HG03571 (cell line): ENCODE measurements around the gene CDC26.
"Not testable (repeated sequence)": the region's sequence is repeated elsewhere in the genome, so short reads cannot be mapped to it uniquely, and the experiment has no call there.

Experiments
- ATAC-seq: cut with Tn5 transposase; IDR thresholded peaks from one replicate; pipeline ENCODE4 v1.9.1; 2021; ENCODE audit not compliant: unreplicated experiment

CDC26 gene

DNA sequence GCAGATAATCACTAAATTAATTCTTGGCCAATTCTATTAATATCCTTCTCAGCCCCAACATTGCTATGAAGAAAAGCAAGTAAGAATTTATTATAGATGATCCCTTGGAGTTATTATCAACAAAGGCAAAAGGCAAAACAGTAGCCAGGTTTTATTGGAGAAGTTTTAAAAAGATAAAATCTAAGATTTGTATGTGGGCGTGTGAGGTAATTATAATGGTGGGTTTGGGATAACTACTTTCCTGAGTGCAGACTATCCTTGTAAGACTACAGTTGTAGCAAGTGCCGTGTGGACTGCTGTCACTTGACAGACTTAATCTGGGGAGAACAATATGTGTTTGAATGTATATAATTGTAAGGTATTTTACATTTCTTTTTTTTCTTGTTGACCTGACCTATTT lies 30.8 kb downstream of the CDC26 start:
- ATAC-seq = no peak

DNA sequence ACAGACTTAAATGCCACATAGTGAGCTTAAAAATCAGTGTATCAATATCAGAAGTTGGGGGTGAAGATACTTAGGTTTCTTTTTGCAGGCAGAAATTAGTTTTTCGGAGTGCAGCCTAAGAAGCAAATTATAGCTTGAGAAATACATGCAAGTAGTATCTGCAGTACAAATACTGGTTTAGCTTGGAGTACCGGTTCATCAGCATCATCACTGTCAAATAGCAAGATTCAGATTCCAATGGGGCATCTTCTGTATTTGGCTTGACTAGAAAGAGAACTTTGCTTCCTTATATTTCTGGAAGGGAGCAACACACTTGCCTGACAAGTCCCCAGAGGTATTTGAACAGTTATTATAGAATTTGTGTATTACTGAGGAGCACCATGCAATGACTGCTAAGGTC lies 34.2 kb downstream of the CDC26 start:
- no peak for ATAC-seq

- ATAC-seq = no peak
Measured at GRCh38 chr9:113238859-113239232, 36.5 kb downstream of the CDC26 start.

GRCh38 chr9:113238202-113238858 lies 37.0 kb downstream of the CDC26 start:
- ATAC-seq = no peak

- ATAC-seq = no peak
Measured at GRCh38 chr9:113237026-113237425, 38.3 kb downstream of the CDC26 start.

DNA sequence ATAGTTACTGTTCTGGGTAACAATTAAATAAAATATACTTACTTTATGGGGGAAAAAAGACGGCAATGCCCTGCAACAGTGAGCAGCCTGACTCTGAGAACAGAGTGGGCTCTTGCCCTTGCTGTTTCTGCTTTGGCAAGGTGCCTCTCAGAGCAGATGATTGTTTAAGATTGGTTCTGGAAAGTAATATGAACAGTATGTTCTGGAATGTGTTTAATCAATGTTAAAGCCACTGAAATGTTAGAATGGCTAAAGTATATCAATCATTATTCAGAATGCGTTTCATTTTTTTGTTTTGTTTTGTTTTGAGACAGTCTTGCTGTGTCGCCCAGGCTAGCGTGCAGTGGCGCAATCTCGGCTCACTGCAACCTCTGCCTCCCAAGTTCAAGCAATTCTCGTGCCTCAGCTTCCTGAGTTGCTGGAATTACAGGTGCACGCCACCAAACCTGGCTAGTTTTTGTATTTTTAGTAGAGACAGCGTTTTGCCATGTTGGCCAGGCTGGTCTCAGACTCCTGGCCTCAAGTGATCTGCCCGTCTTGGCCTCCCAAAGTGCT lies 39.6 kb downstream of the CDC26 start:
- ATAC-seq = not testable (repeated sequence)

- ATAC-seq = no peak
Measured at GRCh38 chr9:113231701-113232100, 43.7 kb downstream of the CDC26 start.

GRCh38 chr9:113228130-113228665 lies 47.2 kb downstream of the CDC26 start:
- ATAC-seq = no peak

GRCh38 chr9:113227436-113227835 lies 47.9 kb downstream of the CDC26 start:
- ATAC-seq = no peak

DNA sequence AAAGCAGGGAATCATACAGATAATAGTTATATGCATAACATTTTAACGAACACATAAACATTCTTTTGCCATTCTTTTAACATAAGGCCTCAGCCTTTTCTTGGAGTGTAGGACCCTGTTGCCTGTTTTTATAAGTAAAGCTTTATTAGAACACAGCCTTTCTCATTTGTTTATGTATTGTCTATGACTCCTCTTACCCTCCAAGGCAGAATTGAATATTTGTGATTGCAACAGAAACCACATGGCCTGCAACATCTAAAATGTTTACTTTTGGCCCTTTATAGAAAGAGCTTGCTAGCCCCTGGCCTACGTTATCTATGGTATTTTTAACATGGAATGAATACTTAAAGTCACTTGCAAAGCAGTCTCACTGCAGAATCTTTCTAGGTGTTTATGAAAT lies 51.4 kb downstream of the CDC26 start:
- no peak for ATAC-seq

DNA sequence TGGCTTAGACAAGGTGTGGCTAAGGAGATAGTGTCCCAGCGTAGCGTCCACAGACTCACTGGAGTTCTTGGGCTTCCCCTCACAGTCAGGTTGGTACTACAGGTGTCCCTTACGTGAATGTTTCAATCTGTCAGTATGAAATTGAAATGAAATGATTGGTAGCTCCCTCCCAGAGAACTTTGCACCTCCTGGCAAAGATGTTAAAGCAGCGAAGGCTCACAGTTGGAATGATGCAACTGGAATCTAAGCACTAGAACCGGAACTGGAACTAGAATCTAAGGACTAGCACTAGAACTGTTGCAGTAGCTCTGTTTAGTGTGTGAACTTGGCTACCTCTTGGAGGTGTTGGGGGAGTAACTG lies 52.9 kb downstream of the CDC26 start:
- no peak for ATAC-seq

- ATAC-seq = no peak
Measured at GRCh38 chr9:113221800-113222481, 53.4 kb downstream of the CDC26 start.

DNA sequence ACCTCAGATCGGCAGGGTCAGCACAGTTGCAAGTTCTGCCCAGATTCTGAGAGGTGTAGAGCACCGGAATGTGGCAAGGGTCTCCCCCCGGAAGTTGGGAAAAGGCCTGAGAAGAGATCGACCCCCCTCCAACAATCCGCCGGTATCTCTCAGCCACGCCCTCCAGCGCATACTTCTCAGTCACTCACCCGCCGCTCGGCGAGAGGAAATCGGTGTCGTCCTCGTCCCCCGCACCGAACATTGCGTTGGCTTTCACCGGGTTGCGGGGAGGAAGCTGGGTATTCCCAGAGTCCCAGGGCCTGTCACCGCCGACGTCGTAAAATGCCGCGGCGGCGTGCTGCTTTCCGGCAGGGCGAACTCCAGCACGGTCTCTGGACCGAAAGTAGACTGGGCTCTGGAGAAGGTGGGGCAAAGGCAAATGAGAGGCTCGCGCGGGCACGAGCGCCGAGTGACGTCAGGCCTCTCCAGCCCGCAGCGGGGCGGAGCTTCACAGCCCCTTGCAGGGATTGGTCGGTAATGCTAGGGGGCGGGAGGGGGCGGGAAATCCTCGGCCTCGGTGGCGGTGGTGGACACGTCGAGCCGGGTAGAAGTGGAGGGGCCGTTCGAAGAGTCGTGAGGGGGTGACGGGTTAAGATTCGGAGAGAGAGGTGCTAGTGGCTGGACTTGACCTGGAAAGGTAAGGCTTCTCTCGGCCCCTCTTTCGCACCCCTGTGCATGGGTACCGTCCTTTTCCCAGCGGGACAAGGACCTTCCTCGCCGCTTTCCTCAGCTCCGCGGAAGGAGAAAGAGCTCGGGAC lies 54.2 kb downstream of the CDC26 start, which contains the start of the genes FKBP15 and SLC31A1:
FKBP15 (minus strand) TSS at position 275 of the 797 bp plus-strand sequence; CDS start at position 241, 34 bp downstream.
SLC31A1 (plus strand) TSS at position 542 of the 797 bp plus-strand sequence. CDS start 34,605 bp downstream, outside the sequence.
- ATAC-seq = peak; percentile 81

DNA sequence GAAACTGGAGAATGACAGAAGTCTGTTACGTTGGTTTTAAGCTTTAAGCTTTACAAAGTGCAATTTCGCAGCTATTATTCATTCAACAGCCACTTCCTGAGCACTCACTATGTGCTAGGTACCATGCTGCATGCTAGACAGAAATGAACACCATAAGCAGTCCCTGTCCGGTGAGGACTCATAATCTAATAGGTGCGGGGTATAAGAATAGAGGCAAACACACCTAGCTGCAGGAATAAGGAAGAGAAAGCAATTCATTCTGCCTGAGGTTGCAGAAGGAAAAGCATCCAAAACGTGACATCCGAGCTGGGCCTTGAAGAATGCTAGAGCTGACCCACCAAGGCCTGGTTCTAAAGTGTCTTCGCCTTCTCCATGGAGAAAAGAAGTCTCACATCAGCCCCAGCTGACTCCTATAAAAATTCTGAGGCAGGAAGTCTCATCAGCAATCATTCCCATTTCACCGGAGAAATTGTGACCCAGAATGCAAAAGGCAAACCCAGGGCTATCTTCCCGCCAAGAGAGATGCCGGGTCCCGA lies 54.8 kb downstream of the CDC26 start:
- no peak for ATAC-seq

GRCh38 chr9:113219969-113220368 lies 55.4 kb downstream of the CDC26 start:
- peak; percentile 51 for ATAC-seq

DNA sequence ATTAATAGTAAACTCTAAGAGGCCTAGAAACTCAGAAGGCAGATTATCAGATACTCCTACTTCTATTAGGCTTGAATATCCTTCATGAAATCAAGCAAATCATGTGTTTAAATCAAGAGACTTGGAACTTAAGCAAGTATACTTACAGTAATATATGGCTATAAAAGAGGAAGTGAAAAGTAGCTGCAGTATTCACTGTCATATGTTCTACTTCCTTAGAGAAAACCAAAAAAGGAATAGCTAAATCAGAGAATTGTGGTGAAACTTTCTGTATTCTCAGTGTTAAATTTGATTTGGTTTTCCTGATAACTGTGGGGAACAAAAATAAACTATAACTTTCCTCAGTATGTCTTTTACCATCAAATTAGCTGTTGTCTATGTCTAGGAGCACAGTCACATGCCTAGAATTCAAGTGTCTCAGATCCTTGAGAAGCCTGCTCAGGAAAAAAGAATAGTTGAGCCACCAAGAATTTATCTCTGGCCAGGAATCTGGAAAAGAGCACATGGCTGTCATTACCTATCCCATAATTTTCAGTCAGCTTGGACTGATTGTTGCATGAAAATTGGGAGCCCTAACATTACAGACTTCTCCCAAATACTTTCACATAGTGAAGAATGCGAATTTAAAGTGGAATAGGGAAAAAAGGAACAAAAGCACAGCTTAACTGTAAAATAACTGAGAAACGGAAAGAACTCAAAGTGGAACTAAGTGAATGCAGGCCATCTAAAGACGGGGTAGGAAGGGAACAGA lies 56.0 kb downstream of the CDC26 start:
- peak; percentile 36 for ATAC-seq
